Astrocyte (in vitro differentiated cells and primary cell): Measurements from ENCODE around the gene SEC23A.
"Not testable (repeated sequence)": the region's sequence is repeated elsewhere in the genome, so short reads cannot be mapped to it uniquely, and the experiment has no call there.

ENCODE experiments used
- CTCF ChIP-seq: IDR thresholded peaks from 2 replicates; pipeline ENCODE4 v1.5.1; 2011; ENCODE audit warnings: low read depth, mild to moderate bottlenecking, inconsistent platforms, low read length, moderate library complexity; ENCODE audit not compliant: insufficient read depth
- EZH2 ChIP-seq: IDR thresholded peaks from 2 replicates; pipeline ENCODE4 v1.6.1; 2012; ENCODE audit warnings: mild to moderate bottlenecking, low read length, inconsistent platforms; ENCODE audit not compliant: insufficient read depth

GRCh38 chr14:39008965-39009364 is 94.1 kb downstream of the SEC23A start:
- not testable (repeated sequence) for TF ChIP-seq CTCF, EZH2
